ENCODE data around the gene PPARD.

DNA sequence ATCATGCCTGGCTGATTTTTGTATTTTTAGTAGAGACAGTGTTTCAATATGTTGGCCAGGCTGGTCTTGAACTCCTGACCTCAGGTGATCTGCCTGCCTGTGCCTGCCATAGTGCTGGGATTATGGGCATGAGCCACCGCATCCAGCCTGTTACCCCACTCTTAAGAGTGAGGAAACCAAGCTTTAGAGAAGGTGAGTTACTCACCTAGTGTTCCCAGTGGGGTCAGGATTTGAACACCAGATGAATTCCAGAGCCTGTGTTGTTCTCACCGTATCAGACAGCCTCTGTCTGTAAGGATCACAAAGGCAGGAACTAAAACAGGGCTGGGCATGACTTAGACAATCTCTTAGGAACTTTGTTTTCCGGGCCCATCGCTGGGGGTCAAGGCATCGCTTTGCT, 100.3 kb downstream of the PPARD start:
- TF ChIP-seq, protein P1, sequence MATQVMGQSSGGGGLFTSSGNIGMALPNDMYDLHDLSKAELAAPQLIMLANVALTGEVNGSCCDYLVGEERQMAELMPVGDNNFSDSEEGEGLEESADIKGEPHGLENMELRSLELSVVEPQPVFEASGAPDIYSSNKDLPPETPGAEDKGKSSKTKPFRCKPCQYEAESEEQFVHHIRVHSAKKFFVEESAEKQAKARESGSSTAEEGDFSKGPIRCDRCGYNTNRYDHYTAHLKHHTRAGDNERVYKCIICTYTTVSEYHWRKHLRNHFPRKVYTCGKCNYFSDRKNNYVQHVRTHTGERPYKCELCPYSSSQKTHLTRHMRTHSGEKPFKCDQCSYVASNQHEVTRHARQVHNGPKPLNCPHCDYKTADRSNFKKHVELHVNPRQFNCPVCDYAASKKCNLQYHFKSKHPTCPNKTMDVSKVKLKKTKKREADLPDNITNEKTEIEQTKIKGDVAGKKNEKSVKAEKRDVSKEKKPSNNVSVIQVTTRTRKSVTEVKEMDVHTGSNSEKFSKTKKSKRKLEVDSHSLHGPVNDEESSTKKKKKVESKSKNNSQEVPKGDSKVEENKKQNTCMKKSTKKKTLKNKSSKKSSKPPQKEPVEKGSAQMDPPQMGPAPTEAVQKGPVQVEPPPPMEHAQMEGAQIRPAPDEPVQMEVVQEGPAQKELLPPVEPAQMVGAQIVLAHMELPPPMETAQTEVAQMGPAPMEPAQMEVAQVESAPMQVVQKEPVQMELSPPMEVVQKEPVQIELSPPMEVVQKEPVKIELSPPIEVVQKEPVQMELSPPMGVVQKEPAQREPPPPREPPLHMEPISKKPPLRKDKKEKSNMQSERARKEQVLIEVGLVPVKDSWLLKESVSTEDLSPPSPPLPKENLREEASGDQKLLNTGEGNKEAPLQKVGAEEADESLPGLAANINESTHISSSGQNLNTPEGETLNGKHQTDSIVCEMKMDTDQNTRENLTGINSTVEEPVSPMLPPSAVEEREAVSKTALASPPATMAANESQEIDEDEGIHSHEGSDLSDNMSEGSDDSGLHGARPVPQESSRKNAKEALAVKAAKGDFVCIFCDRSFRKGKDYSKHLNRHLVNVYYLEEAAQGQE (IDR thresholded peaks at IDR 0.05; ENCODE audit: insufficient read depth in 1 of 2, low read depth in 2 of 2, low read length in 2 of 2), result no peak
- TF ChIP-seq FOXP2 (optimal IDR thresholded peaks at IDR 0.05; ENCODE audit: borderline replicate concordance, extremely low read depth, extremely low read length, insufficient read depth), result no peak
- TF ChIP-seq POLR2AphosphoS5 (IDR thresholded peaks at IDR 0.05; ENCODE audit: low read depth, low read length), result no peak

Data from PFSK-1 (cell line).